MCF 10A (cell line): ENCODE results near the gene CDC5L. TPM values are rescaled to one million over a fixed set of nuclear protein-coding genes. Genes with fewer than 3 reads are reported as not detected.

Source experiments
- BruUV-seq: library from RNA; stranded (reverse); fragments of 400-500 nt; replicated peaks from 2 replicates; lab custom pipeline; 2021; lab: Mats Ljungman, UMichigan
- CTCF ChIA-PET: fragments of 300-600 bp; sonication (Branson Sonifier 250); formaldehyde crosslinking; extraction: SDS; loops from one replicate; lab custom pipeline; 2021; ENCODE audit warnings: antibody characterized with exemption, inconsistent platforms; lab: Yijun Ruan, JAX
- POLR2A ChIA-PET: fragments of 300-600, 350-650 bp; sonication (Branson Sonifier 250); formaldehyde crosslinking; extraction: SDS; loops from one replicate; lab custom pipeline; 2020; ENCODE audit warnings: antibody characterized with exemption, inconsistent platforms; lab: Yijun Ruan, JAX
- DNase-seq: peaks from one replicate; pipeline ENCODE4 v3.0.0-alpha.2; 2018; ENCODE audit not compliant: unreplicated experiment
- H3K27ac Mint-ChIP-seq: one replicate; pipeline ENCODE4 v1.8.0; 2022; ENCODE audit warnings: mild to moderate bottlenecking, low read depth, mixed read lengths; ENCODE audit not compliant: unreplicated experiment
- H3K27me3 Mint-ChIP-seq: one replicate; pipeline ENCODE4 v1.8.0; 2022; ENCODE audit warnings: mixed read lengths; ENCODE audit not compliant: insufficient read depth, unreplicated experiment
- H3K36me3 Mint-ChIP-seq: one replicate; pipeline ENCODE4 v1.8.0; 2022; ENCODE audit warnings: mild to moderate bottlenecking, moderate library complexity, mixed read lengths; ENCODE audit not compliant: insufficient read depth, unreplicated experiment
- H3K4me1 Mint-ChIP-seq: one replicate; pipeline ENCODE4 v1.8.0; 2022; ENCODE audit warnings: mixed read lengths; ENCODE audit not compliant: insufficient read depth, unreplicated experiment
- H3K4me3 Mint-ChIP-seq: one replicate; pipeline ENCODE4 v1.8.0; 2022; ENCODE audit warnings: mild to moderate bottlenecking, moderate library complexity, mixed read lengths; ENCODE audit not compliant: unreplicated experiment
- H3K9me3 Mint-ChIP-seq: one replicate; pipeline ENCODE4 v1.8.0; 2022; ENCODE audit warnings: mixed read lengths; ENCODE audit not compliant: unreplicated experiment
- CTCF ChIP-seq: fragments of 200-600 bp; IDR thresholded peaks from one replicate; pipeline ENCODE4 v1.8.0; 2022; ENCODE audit warnings: antibody characterized with exemption, mild to moderate bottlenecking; ENCODE audit not compliant: unreplicated experiment
- intact Hi-C: fragments of 100-400 bp; cut with micrococcal nuclease; formaldehyde crosslinking; loops from 2 replicates; pipeline ENCODE4 v1.14.1; 2022
- total RNA-seq: library from RNA; stranded (reverse); gene quantifications from 2 replicates; pipeline ENCODE4 v1.2.3, GENCODE V29; 2022

Gene CDC5L
- total RNA-seq, 1 experiment from 2014 or later: 23.1 TPM

- Mint-ChIP-seq H3K27me3 (no peaks in the 10 kb centered on the region), H3K4me1 (no peaks in the 10 kb centered on the region), H3K9me3 (no peaks in the 10 kb centered on the region), H3K27ac (no peak overlapping the region), H3K36me3 (no peaks in the 10 kb centered on the region), H3K4me3 (no peak overlapping the region)
- TF ChIP-seq CTCF: no peak
- no peak for DNase-seq
- ChIA-PET POLR2A (interaction anchor here (0.6 kb wide), 1 partner anchor 1076 kb away, joined by 3 read pairs; no protein-coding TSS in a partner anchor), CTCF (interaction anchor here (0.6 to 4.3 kb wide), 4 partner anchors 9 to 1444 kb away, joined by 3 to 64 read pairs (median 4); no protein-coding TSS in a partner anchor)
- intact Hi-C loops: no loop called here
- BruUV-seq: no TSS peak
These were observed 91.2 kb downstream of the CDC5L start for GRCh38 chr6:44478591-44479254.

GRCh38 chr6:44480097-44480541 lies 92.6 kb downstream of the CDC5L start:
- BruUV-seq: no TSS peak
- Mint-ChIP-seq H3K4me3 (no peak overlapping the region), H3K4me1 (no peaks in the 10 kb centered on the region), H3K36me3 (no peaks in the 10 kb centered on the region), H3K27ac (no peak overlapping the region), H3K9me3 (no peaks in the 10 kb centered on the region), H3K27me3 (no peaks in the 10 kb centered on the region)
- intact Hi-C loops: no loop called here
- DNase-seq: no peak
- CTCF ChIA-PET: interaction anchor here (1.2 kb wide), 1 partner anchor 7 kb away, joined by 4 read pairs; no protein-coding TSS in a partner anchor
- POLR2A ChIA-PET: no interaction called here
- TF ChIP-seq CTCF: no peak

GRCh38 chr6:44481056-44481455 lies 93.5 kb downstream of the CDC5L start:
- TF ChIP-seq CTCF: no peak
- Mint-ChIP-seq H3K4me3 (no peak overlapping the region), H3K27me3 (no peaks in the 10 kb centered on the region), H3K36me3 (no peaks in the 10 kb centered on the region), H3K27ac (no peak overlapping the region), H3K9me3 (no peaks in the 10 kb centered on the region), H3K4me1 (peaks cover 3% of the 10 kb centered on the region)
- no TSS peak for BruUV-seq
- DNase-seq: no peak
- POLR2A ChIA-PET: no interaction called here
- CTCF ChIA-PET: interaction anchor here (0.7 kb wide), 1 partner anchor 1450 kb away, joined by 3 read pairs; no protein-coding TSS in a partner anchor
- intact Hi-C loops: no loop called here

GRCh38 chr6:44481760-44482159 lies 94.3 kb downstream of the CDC5L start:
- Mint-ChIP-seq H3K27me3 (no peaks in the 10 kb centered on the region), H3K4me1 (peaks cover 10% of the 10 kb centered on the region), H3K9me3 (no peaks in the 10 kb centered on the region), H3K36me3 (no peaks in the 10 kb centered on the region), H3K4me3 (no peak overlapping the region), H3K27ac (no peak overlapping the region)
- no peak for DNase-seq
- ChIA-PET POLR2A (no interaction called here), CTCF (interaction anchor here (0.5 to 0.7 kb wide), 2 partner anchors 89 to 1348 kb away, joined by 3 to 4 read pairs; no protein-coding TSS in a partner anchor)
- BruUV-seq: no TSS peak
- intact Hi-C loops: no loop called here
- no peak for TF ChIP-seq CTCF
